Memory B cell (primary cell): ENCODE results near the gene INPP5K.

Experiments
- ATAC-seq: fragments of 150-1000 bp; cut with Tn5 transposase; 2 replicates; pipeline ENCODE4 v1.10.0; 2021; ENCODE audit warnings: low read depth, mild to moderate bottlenecking, moderate library complexity
- DNase-seq, 2 donors: peaks; one replicate each; pipeline ENCODE4 v3.0.0; 2022; ENCODE audit warnings: low spot score in 2 of 2
- H3K27ac Mint-ChIP-seq: one replicate; pipeline ENCODE4 v1.8.0; 2022; ENCODE audit warnings: mild to moderate bottlenecking, moderate library complexity, mixed read lengths
- H3K27me3 Mint-ChIP-seq: one replicate; pipeline ENCODE4 v1.8.0; 2022; ENCODE audit warnings: mixed read lengths
- H3K36me3 Mint-ChIP-seq: one replicate; pipeline ENCODE4 v1.8.0; 2022; ENCODE audit warnings: mild to moderate bottlenecking, mixed read lengths
- H3K4me1 Mint-ChIP-seq: one replicate; pipeline ENCODE4 v1.8.0; 2022; ENCODE audit warnings: mixed read lengths
- H3K4me3 Mint-ChIP-seq: one replicate; pipeline ENCODE4 v1.8.0; 2022; ENCODE audit warnings: mild to moderate bottlenecking, moderate library complexity, mixed read lengths
- H3K9me3 Mint-ChIP-seq: one replicate; pipeline ENCODE4 v1.8.0; 2022; ENCODE audit warnings: mixed read lengths

INPP5K gene

GRCh38 chr17:1505586-1505985, 10.8 kb downstream of the INPP5K start:
- Mint-ChIP-seq H3K27ac (no peak overlapping the region), H3K9me3 (no peaks in the 10 kb centered on the region)
- ATAC-seq = no peak

DNA sequence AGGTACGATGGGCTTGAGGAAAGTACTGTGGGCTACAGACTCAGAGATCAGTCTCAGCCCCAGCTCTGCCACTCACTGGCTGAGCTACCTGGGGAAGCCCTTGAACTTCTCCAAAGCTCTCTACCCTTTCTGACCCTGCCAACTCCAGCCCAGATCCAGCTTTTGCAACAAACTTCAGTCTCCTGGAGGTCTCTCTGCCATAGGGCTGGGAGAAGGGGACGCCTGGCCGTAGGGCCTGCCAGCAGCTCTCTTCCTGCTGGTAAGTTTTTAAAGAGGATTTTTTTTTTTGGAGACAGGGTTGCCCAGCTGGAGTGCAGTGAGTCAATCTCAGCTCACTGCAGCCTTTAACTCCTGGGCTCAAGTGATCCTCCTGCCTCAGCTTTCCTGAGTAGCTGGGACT, 11.5 kb downstream of the INPP5K start:
- Mint-ChIP-seq H3K9me3 (no peaks in the 10 kb centered on the region), H3K4me3 (no peak overlapping the region), H3K27me3 (no peaks in the 10 kb centered on the region), H3K4me1 (peaks cover 3% of the 10 kb centered on the region), H3K27ac (no peak overlapping the region), H3K36me3 (peaks cover 30% of the 10 kb centered on the region)
- no peak for ATAC-seq
- DNase-seq = no peak

More at GRCh38 chr17:1505586-1505985, 10.8 kb downstream of the INPP5K start:
- Mint-ChIP-seq H3K4me3 (no peak overlapping the region), H3K4me1 (peaks cover 3% of the 10 kb centered on the region), H3K36me3 (peaks cover 30% of the 10 kb centered on the region), H3K27me3 (no peaks in the 10 kb centered on the region)
- DNase-seq = no peak

- no peak for ATAC-seq
- Mint-ChIP-seq H3K9me3 (no peaks in the 10 kb centered on the region), H3K4me1 (no peaks in the 10 kb centered on the region), H3K27ac (no peak overlapping the region), H3K27me3 (no peaks in the 10 kb centered on the region), H3K4me3 (no peak overlapping the region), H3K36me3 (peaks cover 26% of the 10 kb centered on the region)
- no peak for DNase-seq
These were observed 12.7 kb downstream of the INPP5K start for GRCh38 chr17:1503699-1504098.

DNA sequence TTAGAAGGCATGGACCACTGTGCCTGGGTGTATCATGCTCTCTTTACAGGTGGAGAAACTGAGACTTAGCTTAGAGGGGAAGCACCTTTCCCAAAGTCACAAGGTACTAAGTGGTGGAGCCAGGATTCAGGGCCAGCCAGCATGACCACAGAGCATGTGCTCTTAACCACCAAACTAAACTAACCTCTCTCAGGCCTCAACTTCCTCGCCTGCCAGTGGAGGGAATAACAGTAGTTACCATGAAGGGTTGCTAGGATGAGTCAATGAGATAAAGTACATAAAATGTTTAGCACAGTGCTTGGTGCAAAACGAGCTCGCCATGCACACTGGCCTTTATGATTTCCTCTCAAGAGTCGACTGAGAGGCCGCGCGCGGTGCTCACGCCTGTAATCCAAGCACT, 17.5 kb downstream of the INPP5K start:
- Mint-ChIP-seq H3K27me3 (no peaks in the 10 kb centered on the region), H3K27ac (no peak overlapping the region), H3K36me3 (peaks cover 2% of the 10 kb centered on the region), H3K9me3 (no peaks in the 10 kb centered on the region), H3K4me1 (peaks cover 3% of the 10 kb centered on the region), H3K4me3 (no peak overlapping the region)
- ATAC-seq = no peak
- no peak for DNase-seq

DNA sequence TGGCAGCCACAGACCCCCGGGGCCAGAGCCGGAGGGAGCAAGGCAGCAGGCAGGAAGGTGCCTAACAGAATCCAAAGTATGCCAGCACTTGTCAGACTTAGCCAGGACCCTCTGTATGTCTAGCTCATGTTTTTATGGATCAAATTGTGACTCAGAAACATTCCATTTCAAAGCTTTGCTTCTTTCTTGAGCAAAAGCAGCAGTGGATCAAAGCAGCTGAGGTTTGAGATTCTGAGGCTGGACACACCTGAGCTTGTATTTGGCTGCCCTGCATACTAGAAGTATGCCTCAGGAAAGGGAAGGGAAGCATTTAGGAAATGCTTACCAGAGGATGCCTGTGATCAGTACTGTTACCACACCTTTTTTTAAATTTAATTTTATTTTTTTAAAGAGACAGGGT, 18.2 kb downstream of the INPP5K start:
- H3K4me1 Mint-ChIP-seq = peaks cover 4% of the 10 kb centered on the region
- no peaks in the 10 kb centered on the region for H3K9me3 Mint-ChIP-seq

GRCh38 chr17:1497831-1498230, 18.6 kb downstream of the INPP5K start:
- peaks cover 4% of the 10 kb centered on the region for H3K4me1 Mint-ChIP-seq
- ATAC-seq (no peak), DNase-seq (no peak)
- no peaks in the 10 kb centered on the region for H3K27me3 Mint-ChIP-seq
- no peak overlapping the region for H3K4me3 Mint-ChIP-seq
- H3K27ac Mint-ChIP-seq = no peak overlapping the region
- no peaks in the 10 kb centered on the region for H3K36me3 Mint-ChIP-seq
- no peaks in the 10 kb centered on the region for H3K9me3 Mint-ChIP-seq

More for the DNA sequence above, 18.2 kb downstream of the INPP5K start:
- Mint-ChIP-seq H3K36me3 (no peaks in the 10 kb centered on the region), H3K27ac (no peak overlapping the region), H3K4me3 (no peak overlapping the region), H3K27me3 (no peaks in the 10 kb centered on the region)
- ATAC-seq (no peak), DNase-seq (no peak)

DNA sequence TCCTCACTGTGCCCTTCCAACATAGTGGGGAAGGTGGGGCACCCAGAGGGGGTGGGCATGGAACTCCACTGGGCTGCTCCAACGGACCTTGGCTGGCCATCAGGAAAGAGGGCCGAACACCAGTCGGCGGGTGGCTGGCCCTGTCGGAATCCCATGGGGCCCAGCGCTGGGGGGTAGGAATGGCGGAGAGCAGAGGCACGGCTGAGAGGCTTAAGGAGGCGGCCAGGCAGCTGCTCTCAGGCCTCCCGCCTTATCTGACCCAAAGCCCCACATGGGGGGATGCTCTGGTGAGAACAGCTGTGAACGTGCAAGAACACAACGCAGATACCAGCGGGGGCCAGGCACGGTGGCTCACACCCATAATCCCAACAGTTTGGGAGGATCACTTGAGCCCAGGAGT, 19.5 kb downstream of the INPP5K start:
- ATAC-seq (no peak), DNase-seq (no peak)
- no peak overlapping the region for H3K4me3 Mint-ChIP-seq
- peaks cover 10% of the 10 kb centered on the region for H3K4me1 Mint-ChIP-seq
- no peaks in the 10 kb centered on the region for H3K27me3 Mint-ChIP-seq
- H3K9me3 Mint-ChIP-seq = no peaks in the 10 kb centered on the region
- no peaks in the 10 kb centered on the region for H3K36me3 Mint-ChIP-seq
- H3K27ac Mint-ChIP-seq = no peak overlapping the region

GRCh38 chr17:1495265-1495989, 21.0 kb downstream of the INPP5K start:
- no peaks in the 10 kb centered on the region for H3K9me3 Mint-ChIP-seq

DNA sequence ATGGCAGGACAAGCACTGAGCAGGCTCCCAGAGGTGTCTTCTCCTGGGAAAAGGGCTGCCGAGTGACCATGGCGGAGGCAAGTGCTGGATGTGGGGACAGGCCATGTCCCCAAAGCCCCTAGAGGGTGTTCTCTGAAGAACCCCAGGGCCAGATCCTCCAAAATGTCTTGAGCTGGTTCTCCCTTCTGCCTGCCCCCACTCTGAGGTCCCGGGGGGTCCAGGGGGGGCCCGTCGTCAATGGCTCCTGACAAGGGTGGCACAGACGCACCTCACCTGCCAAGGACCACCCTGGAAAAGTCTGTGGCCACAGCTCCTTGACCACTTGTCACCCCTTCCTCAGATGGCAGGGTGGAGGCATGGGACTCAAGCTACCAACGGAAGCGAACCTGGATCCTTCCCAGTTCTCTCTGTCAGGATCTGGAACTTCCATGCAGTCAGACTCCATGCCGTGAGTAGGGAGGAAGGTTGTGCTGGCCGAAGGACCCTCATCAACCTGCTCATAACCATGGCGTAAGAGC, 21.6 kb downstream of the INPP5K start:
- DNase-seq (no peak), ATAC-seq (no peak)
- no peaks in the 10 kb centered on the region for H3K27me3 Mint-ChIP-seq
- no peaks in the 10 kb centered on the region for H3K36me3 Mint-ChIP-seq
- peaks cover 18% of the 10 kb centered on the region for H3K4me1 Mint-ChIP-seq
- H3K4me3 Mint-ChIP-seq = no peak overlapping the region
- no peak overlapping the region for H3K27ac Mint-ChIP-seq
- H3K9me3 Mint-ChIP-seq = no peaks in the 10 kb centered on the region

More at GRCh38 chr17:1495265-1495989, 21.0 kb downstream of the INPP5K start:
- Mint-ChIP-seq H3K27ac (no peak overlapping the region), H3K36me3 (no peaks in the 10 kb centered on the region), H3K4me3 (no peak overlapping the region), H3K27me3 (no peaks in the 10 kb centered on the region), H3K4me1 (peaks cover 15% of the 10 kb centered on the region)
- ATAC-seq = no peak
- DNase-seq = no peak

DNA sequence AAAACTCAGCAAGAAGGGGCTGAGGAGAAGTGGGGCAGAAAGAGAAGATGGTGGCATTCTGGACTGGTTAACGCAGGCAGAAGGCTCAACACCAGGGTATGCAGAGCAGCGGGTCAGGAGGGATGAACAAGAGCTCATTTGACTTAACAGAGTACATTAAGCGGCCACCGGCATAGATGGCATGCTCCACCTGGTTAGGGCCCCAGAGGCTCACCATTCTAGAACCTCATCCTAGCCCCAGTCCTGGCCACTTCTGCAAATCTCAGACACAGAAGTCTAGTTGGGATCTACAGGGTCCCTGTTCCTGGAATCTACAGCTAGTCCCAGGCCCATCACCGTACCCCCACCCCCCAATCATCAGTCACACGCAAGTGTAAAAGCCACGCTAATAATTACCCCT, 22.2 kb downstream of the INPP5K start:
- no peaks in the 10 kb centered on the region for H3K27me3 Mint-ChIP-seq
- H3K4me1 Mint-ChIP-seq = peaks cover 18% of the 10 kb centered on the region
- H3K27ac Mint-ChIP-seq = no peak overlapping the region
- ATAC-seq (no peak), DNase-seq (no peak)
- no peaks in the 10 kb centered on the region for H3K9me3 Mint-ChIP-seq
- H3K4me3 Mint-ChIP-seq = no peak overlapping the region
- no peaks in the 10 kb centered on the region for H3K36me3 Mint-ChIP-seq

DNA sequence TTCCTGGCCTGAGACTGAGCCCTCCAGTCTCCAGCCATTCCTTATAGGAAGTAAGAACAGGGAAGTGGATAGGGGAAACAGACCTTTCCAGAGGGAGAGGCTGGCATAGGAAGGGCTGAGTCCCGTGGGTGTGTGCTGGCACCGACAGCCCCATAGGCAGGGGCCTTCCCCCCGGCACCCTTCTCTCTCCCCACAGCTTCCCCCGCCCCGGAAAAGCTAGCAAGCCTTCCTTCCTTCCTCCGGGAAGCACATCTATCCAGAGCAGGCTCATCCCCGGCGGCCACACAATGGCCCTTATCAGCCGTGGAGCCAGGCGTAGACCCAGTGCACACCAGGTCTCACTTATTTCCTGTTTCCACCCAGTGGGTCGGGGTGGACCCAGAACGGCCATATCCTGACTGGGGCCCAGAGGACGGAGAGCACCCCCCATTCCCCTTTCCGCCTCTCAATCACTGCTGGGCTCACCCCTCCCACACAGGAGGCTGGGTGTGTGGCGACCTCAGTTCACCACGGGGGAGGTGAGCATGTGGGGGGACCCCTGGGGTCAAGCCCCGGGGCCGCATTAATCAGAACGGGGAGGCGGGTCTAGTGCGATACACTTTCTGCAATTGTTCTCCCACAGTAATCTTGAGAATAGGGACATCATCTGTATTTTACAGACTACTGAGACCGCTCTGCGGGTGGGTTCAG, 23.0 kb downstream of the INPP5K start:
- Mint-ChIP-seq H3K9me3 (no peaks in the 10 kb centered on the region), H3K4me3 (no peak overlapping the region), H3K36me3 (no peaks in the 10 kb centered on the region), H3K4me1 (peaks cover 18% of the 10 kb centered on the region), H3K27ac (no peak overlapping the region), H3K27me3 (no peaks in the 10 kb centered on the region)
- DNase-seq (no peak), ATAC-seq (no peak)

GRCh38 chr17:1492249-1493206, 23.9 kb downstream of the INPP5K start, which contains the start of gene MYO1C:
TSS of gene MYO1C (minus strand) at chr17:1492686. CDS start at chr17:1492487, 199 bp downstream.
- peak in 1 of 2 donors; percentile 41 for DNase-seq
- no peaks in the 10 kb centered on the region for H3K36me3 Mint-ChIP-seq
- H3K27me3 Mint-ChIP-seq = no peaks in the 10 kb centered on the region
- no peak for ATAC-seq
- H3K4me3 Mint-ChIP-seq = peak within 1 kb of the TSS; percentile 91
- peaks cover 20% of the 10 kb centered on the region for H3K4me1 Mint-ChIP-seq
- H3K9me3 Mint-ChIP-seq = no peaks in the 10 kb centered on the region
- H3K27ac Mint-ChIP-seq = peak within 1 kb of the TSS; percentile 63

- DNase-seq (peak in 1 of 2 donors; percentile 46), ATAC-seq (peak; percentile 46)
- Mint-ChIP-seq H3K36me3 (no peaks in the 10 kb centered on the region), H3K4me3 (peak overlapping the region; percentile 91), H3K4me1 (peaks cover 24% of the 10 kb centered on the region), H3K27ac (peak overlapping the region; percentile 63), H3K9me3 (no peaks in the 10 kb centered on the region), H3K27me3 (no peaks in the 10 kb centered on the region)
These were observed 24.8 kb downstream of the INPP5K start for GRCh38 chr17:1491443-1492248.
